NB4 (cell line): ENCODE data around the gene SOBP.

Source experiments
- DNase-seq: peaks from one replicate; pipeline ENCODE4 v3.0.0; 2010; ENCODE audit warnings: low read depth
- H3K4me3 ChIP-seq: one replicate; pipeline ENCODE4 v1.5.1; 2011; ENCODE audit warnings: mild to moderate bottlenecking, low read depth, low read length, moderate library complexity
- CTCF ChIP-seq: IDR thresholded peaks from one replicate; pipeline ENCODE4 v1.5.1; 2012; ENCODE audit warnings: low read depth, low read length
- MAX ChIP-seq: IDR thresholded peaks from 2 replicates; pipeline ENCODE4 v1.6.1; 2011; ENCODE audit warnings: low read depth, low read length
- MYC ChIP-seq: IDR thresholded peaks from 2 replicates; pipeline ENCODE4 v1.6.1; 2011; ENCODE audit warnings: low read depth, low read length
- POLR2A ChIP-seq: IDR thresholded peaks from 2 replicates; pipeline ENCODE4 v1.6.1; 2011; ENCODE audit warnings: mild to moderate bottlenecking; ENCODE audit not compliant: insufficient read length; ENCODE audit errors: extremely low read depth

Gene SOBP

GRCh38 chr6:107479089-107479690 lies 10.7 kb upstream of the SOBP start:
- DNase-seq = no peak
- H3K4me3 ChIP-seq = no peak overlapping the region
- TF ChIP-seq POLR2A (no peak), CTCF (no peak), MYC (no peak), MAX (no peak)

GRCh38 chr6:107485157-107485556 lies 4.8 kb upstream of the SOBP start:
- no peak for DNase-seq
- TF ChIP-seq MYC (no peak), MAX (no peak), CTCF (no peak)
- no peak overlapping the region for H3K4me3 ChIP-seq

- TF ChIP-seq POLR2A (no peak), MAX (no peak)
- DNase-seq = no peak
- H3K4me3 ChIP-seq = peak overlapping the region; percentile 63
These were observed 1.6 kb upstream of the SOBP start for GRCh38 chr6:107488174-107488874.

- peak; percentile 38 for TF ChIP-seq MAX
- TF ChIP-seq MYC = no peak
- DNase-seq = peak; percentile 63
These were observed 862 bp upstream of the SOBP start for GRCh38 chr6:107488875-107489635.

GRCh38 chr6:107490566-107491137 lies 735 bp downstream of the SOBP start:
- peak overlapping the region; percentile 66 for H3K4me3 ChIP-seq
- TF ChIP-seq MAX (no peak), MYC (no peak), POLR2A (no peak), CTCF (no peak)
- peak; percentile 8 for DNase-seq

More at GRCh38 chr6:107488875-107489635, 862 bp upstream of the SOBP start:
- H3K4me3 ChIP-seq = peak overlapping the region; percentile 63

GRCh38 chr6:107491138-107491609 lies 1.3 kb downstream of the SOBP start:
- DNase-seq = peak; percentile 25
- TF ChIP-seq MYC = no peak

More at GRCh38 chr6:107491138-107491609, 1.3 kb downstream of the SOBP start:
- peak overlapping the region; percentile 66 for H3K4me3 ChIP-seq
